HepG2 (cell line): ENCODE results near the gene HIPK2. TPM values are rescaled to one million over a fixed set of nuclear protein-coding genes. Genes with fewer than 3 reads are reported as not detected.
A peak's percentile ranks its signal among the peaks of the same experiment; 100 is the strongest.

Experiments
- BCL6 ChIP-seq: IDR thresholded peaks from 2 replicates; pipeline ENCODE4 v1.6.1; 2016; ENCODE audit warnings: missing genetic modification reagents, missing compliant biosample characterization
- DMTF1 ChIP-seq: sonication (generic); formaldehyde crosslinking; IDR thresholded peaks from 2 replicates; pipeline ENCODE4 v1.4.0; 2020; ENCODE audit warnings: mild to moderate bottlenecking, missing genetic modification reagents
- GTF2F1 ChIP-seq: fragments of 150-350 bp; IDR thresholded peaks from 2 replicates; pipeline ENCODE4 v1.6.1; 2014; ENCODE audit warnings: low read length
- HHEX ChIP-seq: IDR thresholded peaks from 2 replicates; pipeline ENCODE4 v1.6.1; 2016; ENCODE audit warnings: control low read depth
- NR2F1 ChIP-seq, 2 experiments: fragments of 450-650 bp in 1 of 2; formaldehyde crosslinking in 1 of 2; IDR thresholded peaks; 2 replicates each; pipeline versions ENCODE4 v1.5.0 to v1.6.1; 2016 to 2020; ENCODE audit warnings: mild to moderate bottlenecking in 1 of 2, missing compliant biosample characterization in 1 of 2, missing genetic modification reagents in 1 of 2, moderate library complexity in 1 of 2
- POLR2G ChIP-seq: fragments of 200-400 bp; formaldehyde crosslinking; IDR thresholded peaks from 2 replicates; pipeline ENCODE4 v1.6.1; 2018; ENCODE audit warnings: mild to moderate bottlenecking, low read depth, low read length, moderate library complexity
- SIX4 ChIP-seq: sonication (generic); formaldehyde crosslinking; IDR thresholded peaks from 2 replicates; pipeline ENCODE4 v1.4.0; 2020; ENCODE audit warnings: missing genetic modification reagents
- SRY ChIP-seq: sonication (generic); formaldehyde crosslinking; IDR thresholded peaks from 2 replicates; pipeline ENCODE4 v1.8.0; 2022; ENCODE audit warnings: mild to moderate bottlenecking, missing genetic modification reagents
- TAF15 ChIP-seq: fragments of 200-400 bp; formaldehyde crosslinking; IDR thresholded peaks from one replicate; pipeline ENCODE4 v1.6.1; 2018; ENCODE audit warnings: mild to moderate bottlenecking, low read depth, low read length; ENCODE audit not compliant: poor library complexity, severe bottlenecking
- THAP11 ChIP-seq: IDR thresholded peaks from 2 replicates; pipeline ENCODE4 v1.6.1; 2016; ENCODE audit warnings: missing biosample characterization, missing genetic modification reagents
- XRCC5 ChIP-seq: fragments of 200-400 bp; formaldehyde crosslinking; optimal IDR thresholded peaks from 2 replicates; pipeline ENCODE3; 2017; ENCODE audit warnings: mild to moderate bottlenecking, low read length
- ZEB1 ChIP-seq: IDR thresholded peaks from 2 replicates; pipeline ENCODE4 v1.6.1; 2012; ENCODE audit warnings: mild to moderate bottlenecking, low read depth, inconsistent platforms; ENCODE audit not compliant: insufficient replicate concordance
- ZFX ChIP-seq: sonication (generic); formaldehyde crosslinking; IDR thresholded peaks from 2 replicates; pipeline ENCODE4 v1.4.0; 2020; ENCODE audit warnings: mild to moderate bottlenecking, low read depth, missing genetic modification reagents, moderate library complexity
- ZNF17 ChIP-seq: sonication (generic); formaldehyde crosslinking; IDR thresholded peaks from 2 replicates; pipeline ENCODE4 v1.5.0; 2020; ENCODE audit warnings: mild to moderate bottlenecking, missing genetic modification reagents
- ZNF180 ChIP-seq: sonication (generic); formaldehyde crosslinking; IDR thresholded peaks from 2 replicates; pipeline ENCODE4 v1.4.0; 2020; ENCODE audit warnings: low read depth, missing genetic modification reagents, borderline replicate concordance
- ZNF20 ChIP-seq: sonication (generic); formaldehyde crosslinking; IDR thresholded peaks from 2 replicates; pipeline ENCODE4 v1.4.0; 2020; ENCODE audit warnings: mild to moderate bottlenecking, moderate library complexity, missing genetic modification reagents
- ZNF232 ChIP-seq: sonication (generic); formaldehyde crosslinking; IDR thresholded peaks from 2 replicates; pipeline ENCODE4 v1.4.0; 2020; ENCODE audit warnings: missing genetic modification reagents, borderline replicate concordance
- ZNF557 ChIP-seq: sonication (generic); formaldehyde crosslinking; IDR thresholded peaks from 2 replicates; pipeline ENCODE4 v1.4.0; 2020; ENCODE audit warnings: missing genetic modification reagents
- ZNF816 ChIP-seq: sonication (generic); formaldehyde crosslinking; IDR thresholded peaks from 2 replicates; pipeline ENCODE4 v1.8.0; 2022; ENCODE audit warnings: missing genetic modification reagents, mild to moderate bottlenecking, borderline replicate concordance
- polyA plus RNA-seq, 8 experiments: library from polyadenylated mRNA; depleted of rRNA in 3 of 8; stranded (reverse) in 7 of 8; unstranded in 1 of 8; fragments of >200 nt; fragmentation: Illumina TruSeq in 4 of 8; extraction: Trizol in 4 of 8; gene quantifications; 2 replicates each; pipeline versions ENCODE4 v1.2.1 to v1.2.3, GENCODE V29; 2011 to 2016; ENCODE audit warnings: low read depth in 4 of 8, missing spikeins in 1 of 8, mixed read lengths in 1 of 8; ENCODE audit not compliant: insufficient read depth in 1 of 8
- total RNA-seq, 5 experiments: library from RNA; depleted of rRNA; stranded (reverse); fragments of >200 nt; fragmentation: Illumina TruSeq; extraction: Trizol; gene quantifications; 2 replicates each; pipeline ENCODE4 v1.2.3, GENCODE V29; 2016; ENCODE audit warnings: low read depth in 1 of 5
- TF ChIP-seq, protein P1 (sequence below): sonication (generic); formaldehyde crosslinking; IDR thresholded peaks from 2 replicates; pipeline ENCODE4 v1.5.1; 2020; ENCODE audit warnings: missing genetic modification reagents, mild to moderate bottlenecking, borderline replicate concordance
- TF ChIP-seq, protein P2 (sequence below): fragments of 450-650 bp; IDR thresholded peaks from 2 replicates; pipeline ENCODE4 v1.6.1; 2017
- TF ChIP-seq, protein P3 (sequence below): sonication (generic); formaldehyde crosslinking; IDR thresholded peaks from 2 replicates; pipeline ENCODE4 v1.8.0; 2022; ENCODE audit warnings: mild to moderate bottlenecking, missing genetic modification reagents; ENCODE audit not compliant: insufficient replicate concordance
- TF ChIP-seq, protein P4 (sequence below): sonication (generic); formaldehyde crosslinking; IDR thresholded peaks from 2 replicates; pipeline ENCODE4 v1.8.1; 2023; ENCODE audit warnings: missing genetic modification reagents, inconsistent platforms, borderline replicate concordance

The HIPK2 gene
- total and polyA plus RNA-seq, 2 of the 13 experiments (the other 11 are each of a cell fraction or from before 2014, with no cell fraction given), result 14.4 to 20.2 TPM

GRCh38 chr7:139777948-139778841 is at the start of gene HIPK2 (continued):
- TF ChIP-seq TAF15 (no peak), DMTF1 (CRISPR knock-in tag) (no peak), THAP11 (no peak), NR2F1 (CRISPR knock-in tag; IDR thresholded peaks at IDR 0.05) (no peak), XRCC5 (peak; percentile 83), HHEX (CRISPR knock-in tag) (no peak), ZFX (peak; percentile 60), ZNF557 (CRISPR knock-in tag) (no peak), ZNF180 (CRISPR knock-in tag) (no peak), ZNF816 (no peak), ZNF20 (CRISPR knock-in tag) (no peak), SIX4 (CRISPR knock-in tag) (no peak), SRY (CRISPR knock-in tag) (peak; percentile 76; the same call in 1 of the 2 replicates), ZEB1 (no peak), GTF2F1 (no peak), BCL6 (CRISPR knock-in tag) (no peak), ZNF232 (CRISPR knock-in tag) (no peak), POLR2G (peak; percentile 44; the same call in 1 of the 2 replicates), ZNF17 (CRISPR knock-in tag) (no peak)
- TF ChIP-seq, protein P1, sequence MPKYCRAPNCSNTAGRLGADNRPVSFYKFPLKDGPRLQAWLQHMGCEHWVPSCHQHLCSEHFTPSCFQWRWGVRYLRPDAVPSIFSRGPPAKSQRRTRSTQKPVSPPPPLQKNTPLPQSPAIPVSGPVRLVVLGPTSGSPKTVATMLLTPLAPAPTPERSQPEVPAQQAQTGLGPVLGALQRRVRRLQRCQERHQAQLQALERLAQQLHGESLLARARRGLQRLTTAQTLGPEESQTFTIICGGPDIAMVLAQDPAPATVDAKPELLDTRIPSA, result 0 out of 2 replicates have a peak, but pooled peaks have one; percentile 63
- TF ChIP-seq, protein P2, sequence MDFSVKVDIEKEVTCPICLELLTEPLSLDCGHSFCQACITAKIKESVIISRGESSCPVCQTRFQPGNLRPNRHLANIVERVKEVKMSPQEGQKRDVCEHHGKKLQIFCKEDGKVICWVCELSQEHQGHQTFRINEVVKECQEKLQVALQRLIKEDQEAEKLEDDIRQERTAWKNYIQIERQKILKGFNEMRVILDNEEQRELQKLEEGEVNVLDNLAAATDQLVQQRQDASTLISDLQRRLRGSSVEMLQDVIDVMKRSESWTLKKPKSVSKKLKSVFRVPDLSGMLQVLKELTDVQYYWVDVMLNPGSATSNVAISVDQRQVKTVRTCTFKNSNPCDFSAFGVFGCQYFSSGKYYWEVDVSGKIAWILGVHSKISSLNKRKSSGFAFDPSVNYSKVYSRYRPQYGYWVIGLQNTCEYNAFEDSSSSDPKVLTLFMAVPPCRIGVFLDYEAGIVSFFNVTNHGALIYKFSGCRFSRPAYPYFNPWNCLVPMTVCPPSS, result no peak
- TF ChIP-seq, protein P3, sequence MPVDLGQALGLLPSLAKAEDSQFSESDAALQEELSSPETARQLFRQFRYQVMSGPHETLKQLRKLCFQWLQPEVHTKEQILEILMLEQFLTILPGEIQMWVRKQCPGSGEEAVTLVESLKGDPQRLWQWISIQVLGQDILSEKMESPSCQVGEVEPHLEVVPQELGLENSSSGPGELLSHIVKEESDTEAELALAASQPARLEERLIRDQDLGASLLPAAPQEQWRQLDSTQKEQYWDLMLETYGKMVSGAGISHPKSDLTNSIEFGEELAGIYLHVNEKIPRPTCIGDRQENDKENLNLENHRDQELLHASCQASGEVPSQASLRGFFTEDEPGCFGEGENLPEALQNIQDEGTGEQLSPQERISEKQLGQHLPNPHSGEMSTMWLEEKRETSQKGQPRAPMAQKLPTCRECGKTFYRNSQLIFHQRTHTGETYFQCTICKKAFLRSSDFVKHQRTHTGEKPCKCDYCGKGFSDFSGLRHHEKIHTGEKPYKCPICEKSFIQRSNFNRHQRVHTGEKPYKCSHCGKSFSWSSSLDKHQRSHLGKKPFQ (CRISPR knock-in tag), result no peak
- TF ChIP-seq, protein P4, sequence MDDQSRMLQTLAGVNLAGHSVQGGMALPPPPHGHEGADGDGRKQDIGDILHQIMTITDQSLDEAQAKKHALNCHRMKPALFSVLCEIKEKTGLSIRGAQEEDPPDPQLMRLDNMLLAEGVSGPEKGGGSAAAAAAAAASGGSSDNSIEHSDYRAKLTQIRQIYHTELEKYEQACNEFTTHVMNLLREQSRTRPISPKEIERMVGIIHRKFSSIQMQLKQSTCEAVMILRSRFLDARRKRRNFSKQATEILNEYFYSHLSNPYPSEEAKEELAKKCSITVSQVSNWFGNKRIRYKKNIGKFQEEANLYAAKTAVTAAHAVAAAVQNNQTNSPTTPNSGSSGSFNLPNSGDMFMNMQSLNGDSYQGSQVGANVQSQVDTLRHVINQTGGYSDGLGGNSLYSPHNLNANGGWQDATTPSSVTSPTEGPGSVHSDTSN (CRISPR knock-in tag), result no peak
